ENCODE measurements around the gene MPIG6B. TPM values are rescaled to one million over a fixed set of nuclear protein-coding genes. Genes with fewer than 3 reads are reported as not detected.

The MPIG6B gene, protein sequence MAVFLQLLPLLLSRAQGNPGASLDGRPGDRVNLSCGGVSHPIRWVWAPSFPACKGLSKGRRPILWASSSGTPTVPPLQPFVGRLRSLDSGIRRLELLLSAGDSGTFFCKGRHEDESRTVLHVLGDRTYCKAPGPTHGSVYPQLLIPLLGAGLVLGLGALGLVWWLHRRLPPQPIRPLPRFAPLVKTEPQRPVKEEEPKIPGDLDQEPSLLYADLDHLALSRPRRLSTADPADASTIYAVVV
- 0.32 TPM for total RNA-seq
- 0.62 TPM for polyA plus RNA-seq

DNA sequence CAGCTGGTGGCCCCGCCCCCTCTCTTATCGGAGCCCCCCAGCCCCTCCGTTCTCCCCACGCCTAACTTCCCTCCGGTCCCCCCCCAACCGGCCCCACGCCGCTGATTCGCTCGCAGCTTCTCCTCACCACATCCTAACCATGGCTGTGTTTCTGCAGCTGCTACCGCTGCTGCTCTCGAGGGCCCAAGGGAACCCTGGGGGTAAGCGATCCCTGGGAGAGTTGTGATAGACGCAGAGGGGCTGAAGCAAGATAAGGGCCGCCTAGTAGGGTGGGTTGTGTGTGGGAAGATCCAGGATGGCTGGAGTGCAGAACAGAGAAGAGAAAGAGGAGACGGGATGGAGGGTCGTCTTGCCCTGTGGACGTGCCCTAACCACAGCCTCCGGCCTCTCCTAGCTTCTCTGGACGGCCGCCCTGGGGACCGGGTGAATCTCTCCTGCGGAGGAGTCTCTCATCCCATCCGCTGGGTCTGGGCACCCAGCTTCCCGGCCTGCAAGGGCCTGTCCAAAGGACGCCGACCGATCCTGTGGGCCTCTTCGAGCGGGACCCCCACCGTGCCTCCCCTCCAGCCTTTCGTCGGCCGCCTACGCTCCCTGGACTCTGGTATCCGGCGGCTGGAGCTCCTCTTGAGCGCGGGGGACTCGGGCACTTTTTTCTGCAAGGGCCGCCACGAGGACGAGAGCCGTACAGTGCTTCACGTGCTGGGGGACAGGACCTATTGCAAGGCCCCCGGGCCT lies at the start of gene MPIG6B:
MPIG6B (plus strand) TSS at position 129 of the 735 bp plus-strand sequence; CDS start at position 140, 11 bp downstream.
- Histone ChIP-seq H3K4me3 (ENCODE audit: low read depth, low read length) (no peak within 1 kb of the TSS), H3K27ac (ENCODE audit: low read depth) (no peak within 1 kb of the TSS), H3K4me1 (ENCODE audit: insufficient read depth) (no peaks in the 10 kb centered on the region), H3K36me3 (ENCODE audit: insufficient read depth) (no peaks in the 10 kb centered on the region)
- 72% methylated on average over 46 of the region's 46 CpGs for WGBS
- no peak for DNase-seq (ENCODE audit: extremely low spot score)

DNA sequence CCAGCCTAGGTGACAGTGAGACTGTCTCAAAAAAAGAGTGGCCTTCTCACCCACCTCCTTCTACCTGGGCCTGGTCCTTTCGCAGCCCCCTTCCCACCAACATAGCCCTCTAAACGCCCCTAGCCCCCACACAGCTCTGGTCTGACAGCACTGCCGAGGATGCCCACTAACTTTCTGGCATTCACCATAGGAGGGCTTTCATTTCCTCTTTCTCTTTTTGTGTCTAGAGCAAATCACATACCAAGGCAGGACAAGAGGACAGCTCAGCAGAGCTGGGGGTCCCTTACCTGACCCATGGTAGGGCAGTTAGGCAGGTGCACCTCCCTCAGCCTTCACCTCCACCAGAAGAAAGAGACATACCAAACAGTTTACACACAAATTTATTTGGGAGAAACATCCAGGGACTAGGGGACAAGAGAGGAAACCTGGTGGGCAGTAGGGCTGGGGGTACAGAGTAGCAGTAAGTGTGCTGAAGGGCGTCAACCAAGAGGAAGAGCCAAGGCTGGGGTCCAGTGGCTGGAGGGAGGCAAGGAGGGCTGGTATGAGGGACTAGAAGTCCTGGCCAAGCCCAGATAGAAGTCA lies 46.8 kb upstream of the MPIG6B start:
- DNase-seq (ENCODE audit: extremely low spot score): no peak
- Histone ChIP-seq H3K4me1 (ENCODE audit: insufficient read depth) (no peaks in the 10 kb centered on the region), H3K4me3 (ENCODE audit: low read depth, low read length) (no peak overlapping the region), H3K36me3 (ENCODE audit: insufficient read depth) (peaks cover 2% of the 10 kb centered on the region), H3K27ac (ENCODE audit: low read depth) (no peak overlapping the region)
- 85% methylated on average over 4 of the region's 4 CpGs for WGBS

DNA sequence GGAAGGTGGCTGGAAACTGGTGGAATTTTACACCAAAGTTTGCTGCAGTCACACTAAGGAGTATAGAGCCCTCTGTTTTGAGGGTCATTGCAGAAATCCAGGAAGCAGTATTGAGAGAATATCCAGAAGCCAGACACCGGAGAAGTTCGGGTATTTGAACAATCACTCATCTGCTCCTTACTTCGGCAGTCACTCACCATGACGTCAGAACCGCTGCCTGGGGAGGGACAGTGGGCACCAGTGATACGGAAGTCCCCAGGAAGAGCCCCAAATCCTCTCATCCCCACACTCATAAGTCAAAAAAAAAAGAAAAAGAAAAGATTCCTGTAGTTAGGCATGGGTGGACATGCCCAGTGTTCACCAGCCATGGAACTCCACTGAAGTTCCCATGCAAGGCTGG lies 46.3 kb upstream of the MPIG6B start:
- no peak overlapping the region for H3K27ac ChIP-seq (ENCODE audit: low read depth)
- no peak for DNase-seq (ENCODE audit: extremely low spot score)

DNA sequence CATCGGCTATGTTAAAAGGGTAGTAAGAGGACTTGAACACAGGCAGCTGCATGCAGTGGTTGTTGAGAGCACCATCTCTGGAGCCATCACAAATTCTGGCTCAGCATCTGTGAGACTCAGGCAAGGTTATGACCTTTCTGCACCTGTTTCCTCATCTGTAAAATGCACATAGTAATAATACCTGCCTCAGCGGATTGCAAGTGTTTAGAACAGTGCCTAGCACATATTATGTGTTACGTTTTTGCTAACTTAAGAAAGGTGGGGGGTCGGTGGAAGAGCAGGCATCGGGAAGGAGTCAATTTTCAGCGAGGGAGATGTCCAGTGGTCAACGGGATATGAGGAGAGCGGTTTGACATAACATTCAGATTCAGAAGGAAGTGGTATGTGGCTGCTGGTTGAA lies 45.2 kb upstream of the MPIG6B start:
- H3K36me3 ChIP-seq (ENCODE audit: insufficient read depth): peaks cover 2% of the 10 kb centered on the region
- no peak for DNase-seq (ENCODE audit: extremely low spot score)
- 72% methylated on average over 8 of the region's 8 CpGs for WGBS
- no peak overlapping the region for H3K4me3 ChIP-seq (ENCODE audit: low read depth, low read length)
- H3K27ac ChIP-seq (ENCODE audit: low read depth): no peak overlapping the region
- H3K4me1 ChIP-seq (ENCODE audit: insufficient read depth): no peaks in the 10 kb centered on the region

More for the DNA sequence above, 46.3 kb upstream of the MPIG6B start:
- peaks cover 2% of the 10 kb centered on the region for H3K36me3 ChIP-seq (ENCODE audit: insufficient read depth)
- H3K4me3 ChIP-seq (ENCODE audit: low read depth, low read length): no peak overlapping the region
- no peaks in the 10 kb centered on the region for H3K4me1 ChIP-seq (ENCODE audit: insufficient read depth)
- 72% methylated on average over 6 of the region's 6 CpGs for whole genome bisulfite sequencing

DNA sequence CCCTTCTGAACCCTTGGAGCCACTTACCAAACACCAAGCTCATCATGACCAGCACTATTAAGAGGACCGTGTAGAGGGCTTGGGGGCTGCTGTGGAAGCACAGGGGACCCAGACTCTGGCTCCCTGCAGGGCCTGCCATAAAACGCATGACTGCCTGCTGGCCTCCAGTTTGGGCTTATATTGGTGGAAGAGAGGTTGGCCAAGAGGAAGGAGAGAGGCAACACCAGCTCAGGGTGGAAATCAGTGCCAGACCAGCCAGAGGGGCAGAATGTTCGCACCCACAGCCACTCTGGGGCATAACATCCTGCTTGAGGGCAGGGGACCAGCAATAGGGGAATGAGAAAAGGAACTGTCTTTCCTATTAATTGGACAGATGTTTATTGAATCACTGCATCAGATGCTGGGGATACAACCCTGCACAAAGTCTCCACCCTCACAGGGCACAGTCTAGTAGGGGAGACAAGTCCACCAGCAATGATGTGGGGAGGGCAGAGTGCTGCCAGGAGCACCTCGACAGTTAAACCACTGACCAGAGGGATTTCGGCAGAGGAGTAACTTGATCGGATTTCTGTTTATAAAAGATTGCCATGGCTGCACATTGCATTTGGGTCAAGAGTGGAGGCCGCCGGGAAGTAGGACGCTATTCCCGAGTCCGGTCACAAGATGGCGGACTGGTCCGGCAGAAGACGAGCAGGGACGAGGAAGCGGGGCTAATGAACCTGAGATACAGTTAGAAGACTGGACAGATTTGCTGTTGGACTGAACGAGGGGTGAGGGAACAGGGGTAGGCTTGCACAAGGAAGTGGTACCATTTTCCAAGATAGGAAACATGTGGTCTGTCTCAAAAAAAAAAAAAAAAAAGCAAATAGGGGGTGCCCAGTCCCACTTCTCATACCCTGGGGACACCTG lies 42.7 kb upstream of the MPIG6B start, which contains the start of gene LY6G5C:
LY6G5C (minus strand) TSS at position 842 of the 909 bp plus-strand sequence; CDS start at position 148, 694 bp downstream.
- H3K27ac ChIP-seq (ENCODE audit: low read depth): peak within 1 kb of the TSS; percentile 54
- WGBS: 9% methylated on average over 17 of the region's 17 CpGs
- H3K4me3 ChIP-seq (ENCODE audit: low read depth, low read length): peak within 1 kb of the TSS; percentile 36
- H3K4me1 ChIP-seq (ENCODE audit: insufficient read depth): no peaks in the 10 kb centered on the region
- peak; percentile 73 for DNase-seq (ENCODE audit: extremely low spot score)
- no peaks in the 10 kb centered on the region for H3K36me3 ChIP-seq (ENCODE audit: insufficient read depth)

DNA sequence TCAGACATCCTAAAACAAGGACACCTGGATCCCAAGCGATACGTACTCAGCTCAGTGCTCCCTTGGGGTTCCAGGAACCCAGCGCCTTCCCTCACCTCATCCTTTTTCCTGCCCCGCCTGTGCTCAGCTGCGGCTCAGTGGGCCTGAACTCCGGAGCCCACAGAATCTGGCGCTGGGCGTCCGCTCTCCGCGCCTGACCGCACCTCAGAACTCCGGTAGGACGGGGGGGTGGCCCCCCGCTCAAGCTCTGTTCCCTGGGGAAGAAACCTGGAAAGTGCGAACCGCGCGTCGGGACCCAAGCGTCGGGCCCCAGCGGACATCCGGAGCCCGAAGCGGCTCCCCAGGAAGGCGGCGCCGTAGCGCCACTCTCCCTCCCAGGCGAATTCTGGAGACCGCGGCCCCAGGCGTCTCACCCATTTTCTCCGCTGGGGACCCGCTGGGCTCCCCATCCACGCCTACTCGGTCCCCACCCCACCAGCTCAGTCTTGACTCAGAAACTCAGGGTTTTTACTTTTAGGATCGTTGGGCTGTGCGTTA lies 42.0 kb upstream of the MPIG6B start:
- H3K4me1 ChIP-seq (ENCODE audit: insufficient read depth): no peaks in the 10 kb centered on the region
- WGBS: under 1% methylated on average over 40 of the region's 40 CpGs
- no peak for DNase-seq (ENCODE audit: extremely low spot score)
- peak overlapping the region; percentile 54 for H3K27ac ChIP-seq (ENCODE audit: low read depth)
- H3K4me3 ChIP-seq (ENCODE audit: low read depth, low read length): peak overlapping the region; percentile 36
- H3K36me3 ChIP-seq (ENCODE audit: insufficient read depth): no peaks in the 10 kb centered on the region

DNA sequence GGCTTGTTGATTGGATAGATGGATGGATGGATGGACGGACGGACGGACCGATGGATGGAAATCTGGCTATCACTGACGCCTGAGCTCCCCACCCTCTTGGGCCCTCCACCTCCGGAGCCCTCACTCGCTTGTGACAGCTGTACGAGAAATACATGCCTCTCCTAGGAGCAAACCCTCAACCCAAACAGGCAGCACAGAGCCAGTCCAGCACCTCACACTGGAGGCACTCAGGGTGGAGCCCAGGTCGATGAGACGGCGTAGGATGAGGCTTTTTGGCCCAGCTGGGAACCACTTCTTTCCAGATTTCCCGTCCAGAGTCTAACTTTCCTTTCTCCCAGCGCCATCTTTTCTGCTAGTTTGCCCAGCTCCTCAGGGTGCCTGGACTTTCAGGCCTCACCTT lies 39.6 kb upstream of the MPIG6B start:
- Histone ChIP-seq H3K36me3 (ENCODE audit: insufficient read depth) (no peaks in the 10 kb centered on the region), H3K27ac (ENCODE audit: low read depth) (no peak overlapping the region), H3K4me3 (ENCODE audit: low read depth, low read length) (no peak overlapping the region), H3K4me1 (ENCODE audit: insufficient read depth) (no peaks in the 10 kb centered on the region)
- 65% methylated on average over 13 of the region's 13 CpGs for WGBS
- DNase-seq (ENCODE audit: extremely low spot score): no peak

DNA sequence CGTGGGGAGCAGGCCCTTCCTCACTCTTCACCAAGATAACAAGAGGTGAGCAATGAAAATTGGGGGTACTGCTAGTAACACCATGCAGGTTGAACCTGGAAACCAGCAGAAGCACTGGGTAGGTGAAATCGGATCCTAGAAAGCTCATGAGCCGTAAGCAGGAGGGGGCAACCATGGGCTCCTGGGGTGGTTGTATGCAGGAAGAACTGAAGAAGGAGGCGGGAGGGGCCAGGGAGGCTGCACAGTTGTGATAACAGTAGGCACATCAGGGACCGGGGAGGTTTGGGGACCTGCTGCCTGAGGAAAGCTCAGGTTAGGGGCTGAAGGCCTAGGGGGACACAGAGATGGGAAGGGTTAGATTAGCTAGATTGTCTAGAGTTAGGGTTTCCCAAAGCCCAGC lies 36.7 kb upstream of the MPIG6B start:
- Histone ChIP-seq H3K36me3 (ENCODE audit: insufficient read depth) (peaks cover 4% of the 10 kb centered on the region), H3K27ac (ENCODE audit: low read depth) (no peak overlapping the region), H3K4me3 (ENCODE audit: low read depth, low read length) (no peak overlapping the region), H3K4me1 (ENCODE audit: insufficient read depth) (no peaks in the 10 kb centered on the region)
- 83% methylated on average over 5 of the region's 5 CpGs for WGBS
- no peak for DNase-seq (ENCODE audit: extremely low spot score)

DNA sequence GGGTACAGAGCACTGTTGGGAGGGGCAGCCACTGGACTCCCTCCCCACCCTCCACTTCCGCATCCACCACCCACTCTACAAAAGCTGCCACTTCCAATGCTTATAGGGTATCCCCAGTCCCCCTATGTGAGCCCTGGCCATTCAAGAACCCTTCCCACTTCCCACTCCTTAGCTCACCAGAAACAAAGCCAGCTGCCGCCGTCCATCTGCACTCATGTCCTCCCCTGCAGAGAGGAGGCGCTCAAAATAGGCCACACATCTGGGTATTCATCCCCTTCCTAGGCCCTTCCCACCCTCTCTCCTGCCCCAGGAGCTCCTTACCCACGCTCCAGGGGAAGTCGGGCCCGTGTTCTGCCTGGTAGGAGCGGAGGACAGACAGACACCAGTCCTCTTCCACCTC lies 35.9 kb upstream of the MPIG6B start:
- no peak for DNase-seq (ENCODE audit: extremely low spot score)
- Histone ChIP-seq H3K36me3 (ENCODE audit: insufficient read depth) (peaks cover 5% of the 10 kb centered on the region), H3K27ac (ENCODE audit: low read depth) (no peak overlapping the region), H3K4me3 (ENCODE audit: low read depth, low read length) (no peak overlapping the region), H3K4me1 (ENCODE audit: insufficient read depth) (no peaks in the 10 kb centered on the region)
- 87% methylated on average over 8 of the region's 8 CpGs for WGBS

DNA sequence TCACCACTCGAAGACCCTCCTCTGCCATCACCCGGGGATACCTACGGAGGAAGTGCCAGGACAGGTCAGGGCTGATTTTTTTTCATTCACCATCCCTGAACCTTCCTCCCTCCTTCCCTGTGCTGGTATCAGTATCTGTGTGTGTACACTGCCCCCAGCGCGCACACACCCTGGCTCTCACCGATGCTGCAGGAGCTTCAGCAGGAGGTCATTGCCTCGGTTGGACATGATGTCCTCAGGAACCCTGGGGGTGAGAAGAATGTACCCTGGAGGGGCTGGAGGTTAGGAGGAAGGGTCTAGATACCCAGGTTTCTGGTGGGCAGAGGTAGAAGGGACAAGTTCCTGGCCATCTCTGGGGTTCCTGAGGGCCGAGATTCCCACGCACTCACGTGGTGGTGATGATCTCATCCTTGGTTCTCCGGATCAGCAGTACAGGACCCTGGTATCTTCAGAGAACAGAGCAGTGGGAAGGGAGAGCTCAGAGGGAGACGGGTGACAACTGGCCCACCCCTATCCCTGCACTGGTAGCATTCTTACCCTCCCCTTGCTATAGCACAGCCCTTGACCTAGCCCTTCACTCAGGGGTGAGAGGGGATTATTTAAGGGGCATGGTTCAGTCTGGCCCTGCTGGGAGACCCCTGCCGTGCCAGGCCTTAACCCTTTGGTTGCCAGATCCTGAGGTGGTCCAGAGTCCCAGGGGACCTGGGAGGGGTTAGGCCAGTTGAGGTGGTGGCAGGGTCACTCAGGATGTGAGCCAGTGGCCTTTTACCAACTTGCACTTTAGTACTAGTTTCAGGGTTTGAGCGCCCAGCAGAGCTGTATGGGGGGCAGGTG lies 35.1 kb upstream of the MPIG6B start:
- no peak for DNase-seq (ENCODE audit: extremely low spot score)
- peaks cover 5% of the 10 kb centered on the region for H3K36me3 ChIP-seq (ENCODE audit: insufficient read depth)
- H3K4me3 ChIP-seq (ENCODE audit: low read depth, low read length): no peak overlapping the region
- H3K4me1 ChIP-seq (ENCODE audit: insufficient read depth): no peaks in the 10 kb centered on the region
- H3K27ac ChIP-seq (ENCODE audit: low read depth): no peak overlapping the region
- 80% methylated on average over 14 of the region's 14 CpGs for WGBS

DNA sequence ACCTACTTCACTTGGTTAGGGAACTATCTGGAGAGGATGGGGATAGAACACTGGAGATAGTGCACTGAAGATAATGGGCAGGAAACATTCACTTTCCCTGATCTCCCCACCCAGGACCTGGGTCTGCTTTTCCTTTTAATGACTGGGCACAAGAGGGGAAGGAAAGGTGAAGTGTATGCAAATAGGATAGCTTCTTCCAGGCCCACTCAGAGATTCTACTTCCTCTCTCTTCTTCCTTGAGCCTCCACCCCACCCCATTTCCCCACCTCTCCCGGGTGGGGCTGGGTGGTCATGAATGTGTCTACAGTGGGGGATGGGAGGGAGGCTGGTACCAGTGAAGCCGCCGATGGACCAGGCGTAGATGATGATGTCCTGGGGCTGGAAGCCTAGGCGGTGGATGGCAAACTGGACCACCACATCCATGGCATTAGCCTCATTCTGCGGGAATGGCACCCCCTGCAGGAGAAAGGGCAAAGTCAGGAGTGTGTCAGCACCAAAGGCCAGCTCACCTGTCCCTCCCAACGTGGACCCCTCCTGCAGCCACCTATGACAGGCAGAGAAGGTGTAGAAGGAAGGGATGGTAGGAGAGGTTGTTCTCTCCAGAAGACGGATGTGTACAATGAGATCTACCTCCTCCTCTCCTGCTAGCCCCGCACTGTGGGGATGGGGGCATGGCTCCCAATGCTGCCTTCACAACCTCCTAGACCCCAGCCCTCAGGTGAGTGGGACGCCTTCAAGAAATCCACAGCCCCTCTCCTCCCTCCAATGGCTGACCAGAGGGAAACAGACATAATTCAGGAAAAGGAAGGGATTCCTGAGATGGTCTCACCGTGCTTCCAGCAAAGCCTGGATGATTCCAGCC lies 33.7 kb upstream of the MPIG6B start:
- peaks cover 5% of the 10 kb centered on the region for H3K36me3 ChIP-seq (ENCODE audit: insufficient read depth)
- 78% methylated on average over 11 of the region's 11 CpGs for WGBS
- no peak for DNase-seq (ENCODE audit: extremely low spot score)
- H3K27ac ChIP-seq (ENCODE audit: low read depth): no peak overlapping the region
- H3K4me3 ChIP-seq (ENCODE audit: low read depth, low read length): no peak overlapping the region
- H3K4me1 ChIP-seq (ENCODE audit: insufficient read depth): no peaks in the 10 kb centered on the region
